ENCODE measurements around the gene PCSK6.

The PCSK6 gene

GRCh38 chr15:101275018-101275417 lies 214.5 kb downstream of the PCSK6 start:
- no peak for TF ChIP-seq CTCF (conservative IDR thresholded peaks at IDR 0.05; ENCODE audit: low read depth, low read length)
- DNase-seq (ENCODE audit: low read depth), result no peak
- no peak overlapping the region for H3K4me3 ChIP-seq (ENCODE audit: low read depth, low read length)

GRCh38 chr15:101273534-101273933 lies 216.0 kb downstream of the PCSK6 start:
- H3K4me3 ChIP-seq (ENCODE audit: low read depth, low read length), result no peak overlapping the region
- no peak for TF ChIP-seq CTCF (conservative IDR thresholded peaks at IDR 0.05; ENCODE audit: low read depth, low read length)
- no peak for DNase-seq (ENCODE audit: low read depth)

- TF ChIP-seq CTCF (conservative IDR thresholded peaks at IDR 0.05; ENCODE audit: low read depth, low read length), result no peak
- H3K4me3 ChIP-seq (ENCODE audit: low read depth, low read length), result no peak overlapping the region
- DNase-seq (ENCODE audit: low read depth), result no peak
Observed at GRCh38 chr15:101272584-101272983, 216.9 kb downstream of the PCSK6 start.

GRCh38 chr15:101269479-101270223 lies 219.9 kb downstream of the PCSK6 start:
- H3K4me3 ChIP-seq (ENCODE audit: low read depth, low read length), result no peak overlapping the region
- TF ChIP-seq CTCF (conservative IDR thresholded peaks at IDR 0.05; ENCODE audit: low read depth, low read length), result peak; percentile 56
- DNase-seq (ENCODE audit: low read depth), result peak; percentile 29

GRCh38 chr15:101267320-101268104 lies 222.0 kb downstream of the PCSK6 start:
- H3K4me3 ChIP-seq (ENCODE audit: low read depth, low read length), result no peak overlapping the region
- DNase-seq (ENCODE audit: low read depth), result peak; percentile 55
- TF ChIP-seq CTCF (conservative IDR thresholded peaks at IDR 0.05; ENCODE audit: low read depth, low read length), result no peak

GRCh38 chr15:101266787-101267186 lies 222.7 kb downstream of the PCSK6 start:
- DNase-seq (ENCODE audit: low read depth), result no peak
- H3K4me3 ChIP-seq (ENCODE audit: low read depth, low read length), result no peak overlapping the region
- no peak for TF ChIP-seq CTCF (conservative IDR thresholded peaks at IDR 0.05; ENCODE audit: low read depth, low read length)
